Left ventricle myocardium inferior (tissue), 1 donor: ENCODE measurements around the gene SLC29A1. TPM values are rescaled to one million over a fixed set of nuclear protein-coding genes. Genes with fewer than 3 reads are reported as not detected.
"Not testable (repeated sequence)": the region's sequence is repeated elsewhere in the genome, so short reads cannot be mapped to it uniquely, and the experiment has no call there.

Experiments
- DNase-seq: peaks from one replicate; pipeline ENCODE4 v3.0.0-alpha.2; 2020
- H3K27ac ChIP-seq: fragments of 200-600 bp; replicated peaks from 2 replicates; pipeline ENCODE4 v1.8.0; 2021
- H3K27me3 ChIP-seq: fragments of 200-600 bp; 2 replicates; pipeline ENCODE4 v1.8.0; 2021; ENCODE audit warnings: low read depth
- H3K36me3 ChIP-seq: fragments of 200-600 bp; 2 replicates; pipeline ENCODE4 v1.8.0; 2021
- H3K4me1 ChIP-seq: fragments of 200-600 bp; 2 replicates; pipeline ENCODE4 v1.8.0; 2021
- H3K4me3 ChIP-seq: fragments of 200-600 bp; 2 replicates; pipeline ENCODE4 v1.8.0; 2021; ENCODE audit warnings: mild to moderate bottlenecking, moderate library complexity
- H3K9me3 ChIP-seq: fragments of 200-600 bp; replicated peaks from 2 replicates; pipeline ENCODE4 v1.8.0; 2021
- CTCF ChIP-seq: fragments of 200-600 bp; IDR thresholded peaks from 2 replicates; pipeline ENCODE4 v1.8.0; 2021; ENCODE audit warnings: antibody characterized with exemption, mild to moderate bottlenecking, borderline replicate concordance
- intact Hi-C: fragments of 100-400 bp; cut with micrococcal nuclease; formaldehyde crosslinking; loops from one replicate; pipeline ENCODE4 v1.11.0; 2022
- total RNA-seq: library from RNA; stranded (reverse); fragmentation: NEBNext Ultra II Directional; extraction: Animal tissue kit (Norgen Biotek cat#: 25700); gene quantifications from one replicate; pipeline ENCODE4 v1.2.1, GENCODE V29; 2021
- donor health status: DM: no; HTN: yes; CAD: no; lungs with severe emphysema.

SLC29A1 gene
- total RNA-seq, 1 donor from 2014 or later: 154 TPM

DNA sequence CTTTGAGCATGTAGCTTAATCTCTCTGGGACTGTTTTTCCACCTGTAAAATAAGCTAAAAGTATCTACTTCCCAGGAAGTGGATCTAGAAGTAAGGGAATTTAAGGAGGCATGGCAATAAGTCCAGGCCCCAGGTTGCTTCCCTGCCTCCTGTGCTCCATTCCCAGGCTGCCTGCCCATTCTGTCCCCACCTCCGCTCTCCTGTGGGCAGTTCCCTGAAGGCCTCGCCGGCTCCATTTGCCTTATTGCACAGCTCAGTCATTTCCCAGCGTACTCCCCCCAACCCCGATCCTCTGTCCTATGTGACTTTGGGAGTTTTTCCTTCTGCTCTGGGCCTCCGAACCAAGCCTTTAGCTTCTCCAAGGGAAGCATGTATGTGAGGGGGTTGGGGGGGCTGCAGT is 4.6 kb downstream of the SLC29A1 start:
- H3K36me3 ChIP-seq: peaks cover 36% of the 10 kb centered on the region
- DNase-seq: no peak
- intact Hi-C loops: no loop called here
- peak overlapping the region; percentile 88 for H3K4me3 ChIP-seq
- no peak for TF ChIP-seq CTCF
- no peaks in the 10 kb centered on the region for H3K9me3 ChIP-seq
- no peaks in the 10 kb centered on the region for H3K27me3 ChIP-seq
- peak overlapping the region; percentile 98 for H3K27ac ChIP-seq
- peaks cover 97% of the 10 kb centered on the region for H3K4me1 ChIP-seq

DNA sequence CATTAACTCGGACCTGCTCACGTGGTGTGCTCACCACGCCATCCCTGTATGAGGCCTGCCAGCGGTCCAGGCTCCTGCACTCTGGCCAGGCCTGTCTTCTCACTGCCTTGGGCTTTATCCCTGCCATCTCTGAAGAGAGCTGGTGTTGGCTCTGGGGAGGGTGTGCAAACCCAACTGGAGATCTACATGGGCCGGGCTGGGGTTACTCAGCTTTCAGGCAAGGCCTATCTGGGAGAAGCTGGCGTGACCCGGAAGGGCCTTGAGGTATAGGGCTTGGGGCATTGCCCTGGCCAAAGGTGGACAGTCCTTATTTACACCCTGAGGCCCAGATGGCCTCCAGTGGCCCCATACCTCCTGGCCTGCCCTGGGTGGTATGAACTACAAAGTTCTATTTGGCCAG is 5.0 kb downstream of the SLC29A1 start:
- H3K27me3 ChIP-seq: no peaks in the 10 kb centered on the region
- H3K36me3 ChIP-seq: peaks cover 40% of the 10 kb centered on the region
- no peak for TF ChIP-seq CTCF
- H3K4me3 ChIP-seq: peak overlapping the region; percentile 88
- no peak for DNase-seq
- intact Hi-C loops: no loop called here
- H3K4me1 ChIP-seq: peaks cover 99% of the 10 kb centered on the region
- H3K27ac ChIP-seq: peak overlapping the region; percentile 98
- H3K9me3 ChIP-seq: no peaks in the 10 kb centered on the region

DNA sequence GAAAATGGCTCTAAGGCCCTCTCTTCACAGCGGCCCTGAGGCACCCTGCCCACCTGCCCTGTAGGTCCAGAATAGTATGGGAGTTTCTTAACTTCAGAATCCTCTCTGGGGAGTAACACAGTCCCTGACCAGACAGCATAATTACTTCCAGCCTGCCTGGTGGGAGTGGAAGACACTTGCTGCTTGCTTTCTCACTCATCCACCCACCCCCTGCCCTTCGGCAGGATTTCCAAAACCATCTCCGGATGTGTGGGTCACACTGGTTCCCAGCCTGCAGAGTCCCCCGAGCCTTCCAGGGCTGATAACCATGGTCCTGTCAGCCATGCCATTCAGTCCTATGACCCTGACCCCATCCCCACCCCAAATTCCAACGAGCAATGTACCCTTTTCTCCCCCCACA is 5.4 kb downstream of the SLC29A1 start:
- TF ChIP-seq CTCF: no peak
- Histone ChIP-seq H3K9me3 (no peaks in the 10 kb centered on the region), H3K4me1 (peaks cover 99% of the 10 kb centered on the region), H3K36me3 (peaks cover 40% of the 10 kb centered on the region), H3K4me3 (peak overlapping the region; percentile 88), H3K27ac (peak overlapping the region; percentile 98), H3K27me3 (no peaks in the 10 kb centered on the region)
- intact Hi-C loops: no loop called here
- DNase-seq: no peak

DNA sequence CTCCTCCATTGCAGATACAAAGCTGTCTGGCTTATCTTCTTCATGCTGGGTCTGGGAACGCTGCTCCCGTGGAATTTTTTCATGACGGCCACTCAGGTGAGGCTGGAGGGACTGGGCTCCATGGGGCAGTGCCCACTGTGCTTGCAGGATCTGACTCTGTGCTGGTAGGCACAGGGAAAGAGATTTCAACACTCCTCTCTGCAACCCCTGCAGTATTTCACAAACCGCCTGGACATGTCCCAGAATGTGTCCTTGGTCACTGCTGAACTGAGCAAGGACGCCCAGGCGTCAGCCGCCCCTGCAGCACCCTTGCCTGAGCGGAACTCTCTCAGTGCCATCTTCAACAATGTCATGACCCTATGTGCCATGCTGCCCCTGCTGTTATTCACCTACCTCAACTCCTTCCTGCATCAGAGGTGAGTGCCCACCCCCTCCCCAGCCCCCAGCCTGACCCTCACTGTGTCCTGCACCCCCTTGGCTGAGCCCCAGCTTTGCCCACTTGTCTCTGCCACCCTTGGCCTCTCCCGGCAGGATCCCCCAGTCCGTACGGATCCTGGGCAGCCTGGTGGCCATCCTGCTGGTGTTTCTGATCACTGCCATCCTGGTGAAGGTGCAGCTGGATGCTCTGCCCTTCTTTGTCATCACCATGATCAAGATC is 6.1 kb downstream of the SLC29A1 start:
- Histone ChIP-seq H3K36me3 (peaks cover 40% of the 10 kb centered on the region), H3K9me3 (no peaks in the 10 kb centered on the region), H3K27ac (peak overlapping the region; percentile 98), H3K27me3 (no peaks in the 10 kb centered on the region), H3K4me3 (peak overlapping the region; percentile 88), H3K4me1 (peaks cover 99% of the 10 kb centered on the region)
- intact Hi-C loops: no loop called here
- peak; percentile 66 for DNase-seq
- TF ChIP-seq CTCF: no peak

DNA sequence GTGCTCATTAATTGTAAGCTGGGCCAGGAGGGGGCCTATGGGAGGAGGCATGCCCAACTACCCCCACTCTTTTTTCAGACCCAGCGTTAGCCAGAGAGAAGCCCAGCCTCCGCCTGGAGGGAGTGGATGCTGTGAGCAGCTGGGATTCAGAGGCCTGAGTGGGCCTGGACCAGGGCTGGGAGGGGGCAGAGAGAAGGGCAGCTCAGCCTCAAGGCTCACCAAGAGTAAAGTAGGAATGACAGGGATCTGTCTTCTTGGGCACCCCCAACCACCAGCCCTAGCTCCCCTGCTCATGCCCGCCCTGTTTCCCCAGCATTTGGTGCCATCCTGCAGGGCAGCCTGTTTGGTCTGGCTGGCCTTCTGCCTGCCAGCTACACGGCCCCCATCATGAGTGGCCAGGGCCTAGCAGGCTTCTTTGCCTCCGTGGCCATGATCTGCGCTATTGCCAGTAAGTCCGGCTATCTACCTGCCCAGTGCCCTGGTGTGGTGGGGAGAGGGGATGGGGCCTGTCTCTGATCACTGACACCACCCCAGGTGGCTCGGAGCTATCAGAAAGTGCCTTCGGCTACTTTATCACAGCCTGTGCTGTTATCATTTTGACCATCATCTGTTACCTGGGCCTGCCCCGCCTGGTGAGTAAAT is 6.8 kb downstream of the SLC29A1 start:
- Histone ChIP-seq H3K27me3 (no peaks in the 10 kb centered on the region), H3K27ac (peak overlapping the region; percentile 98), H3K36me3 (peaks cover 40% of the 10 kb centered on the region), H3K9me3 (no peaks in the 10 kb centered on the region), H3K4me1 (peaks cover 99% of the 10 kb centered on the region), H3K4me3 (peak overlapping the region; percentile 88)
- DNase-seq: no peak
- no peak for TF ChIP-seq CTCF
- intact Hi-C loops: no loop called here

DNA sequence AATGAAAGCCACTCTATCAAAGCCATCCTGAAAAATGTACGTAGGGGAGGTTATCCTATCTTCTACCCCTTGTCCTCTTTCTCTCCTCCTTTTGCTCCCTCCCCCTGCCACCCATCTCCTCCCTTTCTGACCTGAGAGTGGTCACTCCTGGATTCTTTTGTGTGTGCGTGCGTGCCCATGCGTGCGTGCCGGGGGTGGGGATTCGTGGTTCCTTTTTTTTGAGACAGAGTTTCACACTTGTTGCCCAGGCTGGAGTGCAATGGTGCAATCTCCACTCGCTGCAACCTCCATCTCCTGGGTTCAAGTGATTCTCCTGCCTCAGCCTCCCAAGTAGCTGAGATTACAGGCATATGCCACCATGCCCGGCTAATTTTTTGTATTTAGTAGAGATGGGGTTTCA is 8.0 kb downstream of the SLC29A1 start:
- H3K9me3 ChIP-seq, H3K27me3 ChIP-seq, DNase-seq, intact Hi-C loops: not testable (repeated sequence)
- Histone ChIP-seq H3K4me3 (peak overlapping the region; percentile 88), H3K4me1 (peaks cover 98% of the 10 kb centered on the region), H3K27ac (peak overlapping the region; percentile 98), H3K36me3 (peaks cover 40% of the 10 kb centered on the region)
